HEK293T (cell line): ENCODE results near the gene C2CD4A.

Experiments used
- BHLHE40 ChIP-seq: fragments of 450-650 bp; IDR thresholded peaks from 2 replicates; pipeline ENCODE4 v1.6.1; 2016; ENCODE audit warnings: mild to moderate bottlenecking, moderate library complexity, borderline replicate concordance
- CTBP1 ChIP-seq: fragments of 450-650 bp; IDR thresholded peaks from 2 replicates; pipeline ENCODE4 v1.6.1; 2016; ENCODE audit warnings: borderline replicate concordance
- FOXK2 ChIP-seq: fragments of 450-650 bp; IDR thresholded peaks from 2 replicates; pipeline ENCODE4 v1.6.1; 2016; ENCODE audit warnings: mild to moderate bottlenecking
- FOXM1 ChIP-seq: fragments of 450-650 bp; IDR thresholded peaks from 2 replicates; pipeline ENCODE4 v1.6.1; 2017; ENCODE audit warnings: mild to moderate bottlenecking, borderline replicate concordance
- L3MBTL2 ChIP-seq: fragments of 450-650 bp; conservative IDR thresholded peaks from 2 replicates; pipeline ENCODE4 v1.6.1; 2016; ENCODE audit warnings: mild to moderate bottlenecking
- NFRKB ChIP-seq: fragments of 450-650 bp; IDR thresholded peaks from 2 replicates; pipeline ENCODE4 v1.6.1; 2016; ENCODE audit warnings: mild to moderate bottlenecking, moderate library complexity
- SUZ12 ChIP-seq: fragments of 450-650 bp; IDR thresholded peaks from 2 replicates; pipeline ENCODE4 v1.6.1; 2016; ENCODE audit warnings: mild to moderate bottlenecking
- TARDBP ChIP-seq: fragments of 450-650 bp; IDR thresholded peaks from 2 replicates; pipeline ENCODE4 v1.6.1; 2016
- TF ChIP-seq, protein P1 (sequence below): fragments of 450-650 bp; IDR thresholded peaks from 2 replicates; pipeline ENCODE4 v1.6.1; 2016

DNA sequence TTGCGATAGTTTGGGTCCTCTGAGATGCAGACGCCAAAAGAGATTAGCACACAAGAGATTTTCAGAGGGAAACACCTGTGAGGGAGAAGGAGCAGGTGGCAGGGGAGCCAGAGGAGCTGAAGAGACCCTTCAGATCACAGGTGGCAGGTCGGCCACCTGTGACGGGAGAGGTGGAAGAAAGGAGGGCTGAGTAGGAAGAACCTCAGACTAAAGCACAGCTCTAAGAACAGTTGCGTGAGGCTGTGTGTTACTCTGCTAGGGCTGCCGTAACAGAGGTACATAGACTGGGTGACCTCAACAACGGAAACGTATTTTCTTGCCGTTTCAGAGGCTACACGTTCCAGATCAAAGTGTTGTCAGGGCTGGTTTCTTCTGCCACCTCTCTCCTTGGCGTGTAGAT lies 38.5 kb downstream of the C2CD4A start:
- no peak for TF ChIP-seq NFRKB
- no peak for TF ChIP-seq FOXM1
- TF ChIP-seq BHLHE40 = no peak
- no peak for TF ChIP-seq L3MBTL2
- no peak for TF ChIP-seq FOXK2
- TF ChIP-seq, protein P1, sequence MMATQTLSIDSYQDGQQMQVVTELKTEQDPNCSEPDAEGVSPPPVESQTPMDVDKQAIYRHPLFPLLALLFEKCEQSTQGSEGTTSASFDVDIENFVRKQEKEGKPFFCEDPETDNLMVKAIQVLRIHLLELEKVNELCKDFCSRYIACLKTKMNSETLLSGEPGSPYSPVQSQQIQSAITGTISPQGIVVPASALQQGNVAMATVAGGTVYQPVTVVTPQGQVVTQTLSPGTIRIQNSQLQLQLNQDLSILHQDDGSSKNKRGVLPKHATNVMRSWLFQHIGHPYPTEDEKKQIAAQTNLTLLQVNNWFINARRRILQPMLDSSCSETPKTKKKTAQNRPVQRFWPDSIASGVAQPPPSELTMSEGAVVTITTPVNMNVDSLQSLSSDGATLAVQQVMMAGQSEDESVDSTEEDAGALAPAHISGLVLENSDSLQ = no peak
- TF ChIP-seq TARDBP = no peak
- no peak for TF ChIP-seq SUZ12
- TF ChIP-seq CTBP1 = no peak
